GM15510 (cell line): ENCODE results near the gene LIMCH1.

Experiments
- POLR2A ChIP-seq: IDR thresholded peaks from 3 replicates; pipeline ENCODE4 v1.6.1; 2011; ENCODE audit warnings: borderline replicate concordance; ENCODE audit not compliant: insufficient read length; ENCODE audit errors: extremely low read depth

The LIMCH1 gene

DNA sequence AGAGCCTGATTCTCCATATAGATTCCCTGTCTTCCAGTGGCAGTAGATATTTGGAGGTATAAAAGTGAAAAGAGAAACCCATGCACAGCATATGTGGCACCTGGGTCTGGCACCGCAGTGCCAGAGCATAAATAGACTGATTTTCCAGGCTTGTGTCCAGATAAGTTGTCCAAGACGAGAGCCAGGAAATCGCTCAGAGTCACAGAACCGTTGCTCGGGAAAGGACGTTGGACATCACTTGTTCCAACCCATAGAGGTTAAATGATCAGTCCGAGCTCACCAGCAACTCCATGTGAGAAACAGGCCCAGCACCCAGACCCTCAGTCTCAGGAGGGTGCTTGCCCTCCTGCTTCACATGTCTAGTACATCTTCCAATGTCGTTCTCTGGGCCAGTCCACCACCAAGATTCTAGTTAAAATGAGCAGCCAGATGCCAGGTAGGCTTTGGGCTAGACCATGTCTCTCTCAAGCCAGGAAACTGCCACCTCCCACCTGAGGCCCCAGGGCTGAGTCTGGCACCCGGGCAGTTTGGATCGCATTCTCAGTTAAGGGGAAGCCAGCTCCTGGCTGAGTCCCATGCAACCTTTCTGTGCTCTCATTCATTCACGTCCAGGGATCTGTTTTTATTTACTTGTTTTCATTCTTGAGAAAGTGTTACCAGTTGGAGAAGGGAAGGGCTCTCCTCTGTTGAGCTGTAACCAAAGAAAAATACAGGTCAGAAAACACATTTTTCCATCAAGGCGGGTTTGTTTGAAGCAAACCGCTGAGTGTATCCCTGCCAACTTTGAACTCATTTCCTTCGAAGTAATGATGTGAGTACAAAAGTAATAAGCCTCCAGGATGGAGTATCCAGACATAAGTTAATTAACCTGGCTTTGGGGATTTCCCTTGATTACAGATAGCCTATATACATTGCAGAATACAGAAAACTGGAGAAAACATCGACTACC, 118.9 kb downstream of the LIMCH1 start:
- no peak for TF ChIP-seq POLR2A

DNA sequence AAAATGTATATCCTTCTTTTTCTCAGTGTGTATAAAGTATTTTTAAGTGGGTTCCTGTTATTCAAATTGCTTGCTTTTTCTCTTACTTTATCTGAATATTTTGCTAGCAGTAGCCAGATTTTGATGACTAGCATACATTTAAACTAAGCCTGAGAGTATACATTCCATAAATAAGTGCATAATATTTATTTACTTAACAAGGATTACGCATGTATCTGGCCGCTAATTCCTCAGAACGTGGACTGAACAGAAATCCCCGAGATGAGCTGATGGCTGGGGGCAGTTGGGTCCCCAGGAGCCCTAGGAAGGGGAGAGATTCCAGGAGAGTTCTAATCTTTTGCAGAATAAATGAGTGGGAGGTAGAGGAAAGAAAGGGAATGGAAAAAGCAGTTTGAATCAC, 119.6 kb downstream of the LIMCH1 start:
- TF ChIP-seq POLR2A: no peak

DNA sequence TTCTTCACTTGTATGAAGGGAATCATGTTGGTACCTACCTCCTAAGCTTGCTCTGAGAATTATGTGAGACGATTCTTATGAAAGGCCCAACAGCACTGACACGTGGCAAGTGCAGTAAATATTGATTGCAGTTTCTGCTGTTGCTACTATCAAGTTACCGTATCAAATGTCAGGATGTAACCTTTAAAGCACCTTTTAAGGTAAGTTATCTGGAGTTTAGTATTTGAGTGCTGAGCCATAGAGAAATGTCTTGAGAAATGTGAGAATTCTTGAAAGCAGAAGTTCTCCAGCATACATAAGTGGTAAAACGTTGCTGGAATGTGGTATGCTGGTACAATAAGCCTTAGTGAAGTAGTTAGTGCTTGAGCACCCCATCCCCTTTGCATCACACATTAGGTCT, 120.2 kb downstream of the LIMCH1 start:
- no peak for TF ChIP-seq POLR2A

DNA sequence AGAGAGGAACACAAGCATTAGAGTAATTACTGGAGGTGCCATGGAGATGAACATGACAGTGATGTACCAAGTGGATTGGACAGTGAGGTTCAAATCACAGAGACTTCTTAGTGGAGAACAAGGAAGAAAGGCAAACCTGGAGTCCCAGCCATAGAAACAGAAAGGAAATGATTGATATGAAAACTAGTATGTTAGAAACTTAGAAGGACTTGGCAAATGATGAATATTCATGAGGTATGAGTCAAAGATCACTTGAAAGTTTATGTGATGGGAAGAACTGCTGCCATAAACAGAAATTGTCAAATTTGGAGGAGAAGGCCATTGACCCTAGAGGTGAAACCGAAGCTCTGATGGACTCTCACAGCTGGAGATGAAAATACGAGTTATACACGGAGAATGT, 122.4 kb downstream of the LIMCH1 start:
- TF ChIP-seq POLR2A: no peak

DNA sequence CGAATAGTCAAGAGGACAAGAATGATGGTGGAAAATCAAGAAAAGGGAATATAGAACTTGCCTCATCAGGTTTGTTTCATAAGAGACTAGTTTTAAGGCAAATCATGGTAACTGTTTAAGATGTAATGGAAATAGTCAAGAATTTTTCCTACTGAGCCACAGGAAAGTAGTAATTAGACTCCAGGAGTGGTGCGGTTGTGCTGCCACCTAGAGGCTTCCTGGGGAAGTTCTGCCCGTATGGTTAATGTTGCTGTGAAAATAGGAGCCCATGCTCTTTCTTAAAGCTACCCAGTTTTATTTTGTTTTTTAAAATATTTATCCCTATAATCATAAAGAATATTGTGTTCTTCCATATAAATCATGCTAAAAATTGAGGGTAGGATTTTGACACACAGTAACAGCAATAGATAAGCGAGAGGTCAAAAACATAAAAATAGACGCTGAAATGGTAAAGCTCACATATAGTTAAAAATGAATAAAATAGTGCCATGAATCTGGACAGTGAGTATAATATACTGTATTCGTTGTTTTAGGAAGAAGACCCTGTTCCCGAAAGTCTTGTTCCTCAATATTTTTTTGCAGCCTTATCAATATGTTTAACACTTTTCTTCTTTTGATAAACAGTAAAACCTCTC, 123.6 kb downstream of the LIMCH1 start:
- TF ChIP-seq POLR2A: no peak

DNA sequence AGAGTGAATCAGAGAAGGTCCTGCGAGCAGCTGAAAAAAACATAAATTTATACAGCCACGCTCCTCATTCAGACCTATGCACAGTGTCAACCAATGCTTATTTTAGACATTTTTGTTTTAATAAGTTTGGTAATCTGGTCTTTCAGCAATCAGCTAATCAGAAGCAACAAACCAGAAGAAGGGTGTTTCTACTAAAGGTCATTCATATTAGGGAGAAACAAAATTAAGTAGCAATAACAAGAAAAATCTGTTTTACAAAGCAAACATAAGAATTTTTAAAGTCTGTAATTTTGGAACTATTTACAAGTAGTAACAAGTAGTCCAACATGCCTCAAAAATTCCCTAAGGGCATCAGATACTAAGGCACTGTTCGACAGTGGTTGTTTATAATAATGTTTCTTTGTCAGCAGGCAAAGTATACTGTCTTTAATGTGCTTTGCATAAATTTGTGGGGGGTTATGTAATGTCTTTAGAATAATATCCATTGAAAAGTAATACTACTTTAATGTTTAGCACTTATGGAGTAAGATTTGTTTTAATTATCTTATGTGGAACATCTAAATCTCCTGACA, 127.8 kb downstream of the LIMCH1 start:
- TF ChIP-seq POLR2A: no peak

DNA sequence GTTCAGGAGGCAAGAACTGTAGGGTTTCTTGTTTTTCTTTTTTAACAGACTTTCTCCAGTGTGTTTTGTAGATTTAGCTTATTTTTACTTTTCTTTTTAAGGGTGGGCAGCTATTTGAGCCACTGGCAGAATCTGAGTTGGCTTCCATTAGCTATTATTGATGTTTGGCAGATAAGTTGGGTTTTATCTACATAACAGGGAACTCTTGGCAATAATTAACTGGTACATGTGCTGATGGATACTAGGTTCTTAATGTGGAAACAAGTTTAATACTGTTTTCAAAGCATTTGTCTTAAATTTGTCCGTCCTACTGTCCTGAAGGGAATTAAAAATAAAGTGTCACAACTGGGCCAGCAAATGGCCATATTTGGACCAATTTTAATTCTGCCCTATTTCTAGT, 130.1 kb downstream of the LIMCH1 start:
- TF ChIP-seq POLR2A: no peak

DNA sequence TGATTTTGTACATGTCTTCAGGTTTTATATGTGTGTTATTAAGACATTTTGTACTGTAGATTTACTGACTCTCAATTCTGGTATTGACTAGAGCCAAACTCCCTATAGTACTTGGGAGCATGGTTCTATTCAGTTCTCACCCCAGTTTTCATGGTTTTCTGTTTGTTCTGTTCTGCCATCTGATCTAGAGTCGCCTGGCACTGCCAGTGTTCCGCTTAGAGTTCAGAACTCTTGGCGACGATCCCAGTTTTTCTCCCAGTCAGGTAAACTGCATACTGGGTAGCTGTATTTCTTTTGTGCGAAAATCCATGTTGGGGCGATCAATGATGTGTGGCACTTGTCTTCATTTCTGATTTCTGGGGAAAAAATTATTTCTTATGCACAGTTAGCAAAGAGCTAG, 132.6 kb downstream of the LIMCH1 start:
- TF ChIP-seq POLR2A: no peak

DNA sequence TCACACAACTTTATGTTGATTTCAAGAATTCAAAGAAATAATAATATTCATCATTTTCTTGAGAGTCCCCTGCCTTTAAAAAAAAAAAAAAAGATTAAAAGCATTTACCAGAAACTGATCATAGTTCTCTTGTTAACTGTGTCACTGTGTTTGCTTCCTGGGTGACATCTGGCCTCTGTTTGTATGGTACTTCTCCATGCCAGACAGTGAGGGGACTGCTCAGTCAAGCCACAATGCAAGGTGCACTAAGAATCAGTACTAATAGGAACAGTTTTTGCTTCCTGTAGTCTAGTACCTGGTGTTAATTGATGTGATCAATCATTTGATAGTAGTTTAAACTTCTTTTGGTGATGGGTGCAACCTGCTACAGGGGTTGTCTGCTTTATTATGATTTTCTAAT, 133.0 kb downstream of the LIMCH1 start:
- no peak for TF ChIP-seq POLR2A

DNA sequence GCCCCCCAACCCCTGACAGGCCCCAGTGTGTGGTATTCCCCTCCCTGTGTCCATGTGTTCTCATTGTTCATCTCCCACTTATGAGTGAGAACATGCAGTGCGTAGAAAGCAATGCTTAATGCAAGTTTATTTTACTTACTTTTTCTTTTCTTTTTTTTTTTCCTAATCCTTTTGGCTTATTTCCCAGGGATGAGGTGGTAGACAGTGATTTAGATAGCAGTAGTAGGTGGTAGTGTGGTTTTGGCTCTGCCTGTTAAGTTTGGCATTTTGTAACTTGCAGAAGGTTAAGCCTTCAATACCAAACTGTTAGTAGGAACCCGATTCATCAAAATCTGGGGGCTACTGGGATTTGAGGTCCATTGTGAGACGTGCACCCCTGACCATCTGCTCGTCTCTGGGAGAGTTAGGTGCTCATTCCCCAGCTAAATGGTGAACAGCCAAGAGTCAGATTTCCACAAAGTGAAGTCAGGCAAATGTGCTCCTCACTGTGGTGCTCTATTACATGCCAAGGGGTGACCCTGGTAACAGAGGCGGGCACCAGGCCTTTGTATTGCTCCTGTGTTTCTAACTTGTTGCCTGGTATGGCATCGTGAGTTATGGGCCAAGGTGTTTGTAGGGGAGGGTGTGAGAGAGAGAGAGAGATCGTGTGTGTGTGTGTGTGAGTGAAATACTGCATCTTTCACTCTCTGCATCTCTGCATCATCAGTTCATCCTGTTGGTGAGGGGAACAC, 140.3 kb downstream of the LIMCH1 start:
- TF ChIP-seq POLR2A: no peak

DNA sequence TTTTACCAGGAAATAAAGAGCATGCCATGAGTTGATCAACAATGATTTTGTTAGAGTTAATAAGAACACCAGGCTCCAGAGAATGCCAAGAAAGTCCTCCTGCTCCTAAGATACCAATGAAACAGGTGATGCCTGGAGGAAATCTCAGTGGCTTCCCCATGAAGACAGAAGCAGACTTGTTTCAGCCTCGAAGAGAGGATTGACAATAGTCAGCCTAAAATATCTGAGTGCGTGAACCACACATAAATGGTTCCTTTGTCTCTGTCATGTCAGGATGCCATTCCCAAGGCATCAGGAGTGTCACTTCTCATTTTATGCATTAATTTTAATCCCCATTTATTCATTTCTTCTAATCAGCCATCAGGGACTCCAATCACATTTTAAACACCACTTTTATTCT, 141.0 kb downstream of the LIMCH1 start:
- no peak for TF ChIP-seq POLR2A

DNA sequence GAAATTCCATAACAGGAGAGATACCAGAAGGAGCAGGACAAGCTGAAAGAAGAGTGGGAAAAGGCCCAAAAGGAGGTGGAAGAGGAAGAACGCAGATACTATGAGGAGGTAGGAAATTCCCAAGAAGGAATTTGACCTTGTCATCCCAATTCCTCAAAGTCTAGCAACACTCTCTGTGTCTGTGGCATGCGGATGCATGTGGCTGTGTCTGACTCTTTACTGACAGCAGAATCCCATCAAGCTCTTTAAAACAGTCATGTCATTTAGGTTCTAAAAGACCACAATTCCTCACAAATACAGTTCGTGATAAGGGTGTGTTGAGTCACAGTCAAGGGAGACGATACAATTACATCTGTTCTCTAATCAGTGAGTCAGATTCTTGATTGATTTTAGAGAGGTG, 142.0 kb downstream of the LIMCH1 start:
- no peak for TF ChIP-seq POLR2A

DNA sequence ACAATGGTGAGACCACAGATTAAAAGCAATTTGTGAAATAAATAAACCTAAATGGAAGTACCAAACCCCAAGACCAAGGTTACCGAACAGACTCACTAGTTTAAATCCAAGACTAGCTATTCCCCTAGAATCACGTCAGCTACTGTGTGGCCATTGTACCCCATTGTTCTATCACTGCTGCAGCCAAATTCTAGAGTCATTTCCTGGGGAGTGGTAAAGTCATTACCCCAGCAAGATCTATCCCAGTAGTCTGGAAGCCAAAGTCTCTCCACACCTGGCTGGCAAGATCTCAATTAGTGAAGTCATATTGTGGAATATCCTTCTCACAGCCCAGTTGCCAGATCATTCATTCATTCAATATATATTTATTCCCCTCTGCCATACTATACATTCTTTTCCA, 143.1 kb downstream of the LIMCH1 start:
- no peak for TF ChIP-seq POLR2A

DNA sequence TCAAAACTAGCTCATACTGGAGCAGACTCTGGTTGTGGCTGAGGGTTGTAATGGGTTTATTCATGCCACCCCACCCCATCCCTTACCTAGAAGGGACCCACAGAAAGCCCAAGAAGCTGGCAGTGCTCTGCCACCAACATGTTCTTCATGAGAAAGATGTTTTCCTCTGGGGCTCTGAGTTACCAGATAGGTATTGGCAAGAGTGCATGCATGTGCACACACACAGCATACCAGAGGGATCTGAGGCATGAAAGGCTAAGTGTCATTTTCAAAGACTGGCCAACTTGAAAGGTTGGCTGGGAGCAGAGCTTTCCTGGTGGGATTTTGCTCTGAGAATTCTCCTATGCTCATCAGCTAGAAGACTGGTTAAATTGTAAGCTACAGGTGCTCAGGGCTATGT, 145.4 kb downstream of the LIMCH1 start:
- TF ChIP-seq POLR2A: no peak

DNA sequence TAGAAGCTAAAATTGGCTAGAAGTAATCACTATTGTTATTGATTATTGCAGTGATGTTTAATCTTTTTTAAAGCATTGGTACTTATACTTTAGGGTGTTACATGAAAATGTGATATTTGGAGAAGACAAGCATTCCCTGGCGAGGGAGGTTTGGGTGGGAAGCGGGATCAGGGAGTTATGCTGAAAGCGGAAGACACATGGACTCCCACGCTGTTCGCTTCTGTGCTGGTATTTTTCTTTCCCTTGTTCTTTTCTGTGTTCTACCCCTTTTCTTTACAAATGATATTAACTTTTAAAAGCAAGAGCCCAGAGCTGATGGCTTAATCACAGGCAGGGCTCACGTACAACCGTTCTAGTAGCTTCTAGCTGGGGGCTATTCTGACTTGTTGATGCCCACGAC, 148.9 kb downstream of the LIMCH1 start:
- no peak for TF ChIP-seq POLR2A
